GM19043 (cell line): ENCODE data around the gene QKI.

Source experiments
- ATAC-seq: cut with Tn5 transposase; IDR thresholded peaks from one replicate; pipeline ENCODE4 v1.9.1; 2021; ENCODE audit warnings: low read depth; ENCODE audit not compliant: unreplicated experiment

QKI gene

GRCh38 chr6:163390770-163391169, 23.7 kb upstream of the QKI start:
- no peak for ATAC-seq

- no peak for ATAC-seq
These were observed 22.5 kb upstream of the QKI start for GRCh38 chr6:163391985-163392384.

- no peak for ATAC-seq
These were observed 22.0 kb upstream of the QKI start for GRCh38 chr6:163392533-163392932.

GRCh38 chr6:163393923-163394322, 20.6 kb upstream of the QKI start:
- no peak for ATAC-seq

GRCh38 chr6:163394659-163395058, 19.9 kb upstream of the QKI start:
- no peak for ATAC-seq

GRCh38 chr6:163395122-163395830, 19.2 kb upstream of the QKI start:
- no peak for ATAC-seq

- ATAC-seq, result no peak
These were observed 18.7 kb upstream of the QKI start for GRCh38 chr6:163395831-163396185.

- ATAC-seq, result no peak
These were observed 17.2 kb upstream of the QKI start for GRCh38 chr6:163397326-163397725.

- ATAC-seq, result no peak
These were observed 16.4 kb upstream of the QKI start for GRCh38 chr6:163398115-163398514.

GRCh38 chr6:163398815-163399214, 15.7 kb upstream of the QKI start:
- ATAC-seq, result peak; percentile 59

- ATAC-seq, result no peak
These were observed 14.0 kb upstream of the QKI start for GRCh38 chr6:163400509-163400908.

GRCh38 chr6:163401039-163401885, 13.3 kb upstream of the QKI start:
- ATAC-seq, result no peak

GRCh38 chr6:163402616-163403015, 11.9 kb upstream of the QKI start:
- no peak for ATAC-seq

GRCh38 chr6:163404825-163405265, 9.7 kb upstream of the QKI start:
- ATAC-seq, result no peak

- peak; percentile 68 for ATAC-seq
These were observed 8.9 kb upstream of the QKI start for GRCh38 chr6:163405412-163406309.

GRCh38 chr6:163406366-163406765, 8.2 kb upstream of the QKI start:
- peak; percentile 5 for ATAC-seq

GRCh38 chr6:163406830-163407229, 7.7 kb upstream of the QKI start:
- no peak for ATAC-seq

- ATAC-seq, result no peak
These were observed 6.0 kb upstream of the QKI start for GRCh38 chr6:163408352-163408991.

- ATAC-seq, result no peak
These were observed 4.8 kb upstream of the QKI start for GRCh38 chr6:163409712-163410111.

- no peak for ATAC-seq
These were observed 2.2 kb upstream of the QKI start for GRCh38 chr6:163412341-163412740.
